K562 (cell line): ENCODE measurements around the gene RAE1. TPM values are rescaled to one million over a fixed set of nuclear protein-coding genes. Genes with fewer than 3 reads are reported as not detected.

ENCODE experiments used
- ATF7 ChIP-seq: fragments of 450-650 bp; IDR thresholded peaks from 2 replicates; pipeline ENCODE4 v1.7.1; 2014; ENCODE audit warnings: mild to moderate bottlenecking, moderate library complexity
- BDP1 ChIP-seq: IDR thresholded peaks from 3 replicates; pipeline ENCODE4 v1.6.1; 2011; ENCODE audit not compliant: insufficient read length, insufficient read depth
- CBX5 ChIP-seq: IDR thresholded peaks from 2 replicates; pipeline ENCODE4 v1.6.1; 2014; ENCODE audit warnings: low read depth, borderline replicate concordance
- CHAMP1 ChIP-seq: fragments of 450-650 bp; IDR thresholded peaks from 2 replicates; pipeline ENCODE4 v1.6.1; 2016; ENCODE audit warnings: mild to moderate bottlenecking
- CREB3L1 ChIP-seq: fragments of 450-650 bp; IDR thresholded peaks from 2 replicates; pipeline ENCODE4 v1.6.1; 2014; ENCODE audit warnings: low read depth, mild to moderate bottlenecking, moderate library complexity, borderline replicate concordance
- CREM ChIP-seq: IDR thresholded peaks from 2 replicates; pipeline ENCODE4 v1.6.1; 2014; ENCODE audit warnings: antibody characterized with exemption, low read depth
- CXXC5 ChIP-seq: fragments of 250-450 bp; sonication (Bioruptor Pico); IDR thresholded peaks from 2 replicates; pipeline ENCODE4 v1.8.0; 2022; ENCODE audit warnings: inconsistent platforms, mild to moderate bottlenecking, moderate library complexity
- GTF2A2 ChIP-seq: IDR thresholded peaks from 2 replicates; pipeline ENCODE4 v1.6.1; 2016; ENCODE audit warnings: mild to moderate bottlenecking, missing genetic modification characterization, missing compliant biosample characterization
- HLTF ChIP-seq: fragments of 450-650 bp; IDR thresholded peaks from 2 replicates; pipeline ENCODE4 v1.6.1; 2016
- MAZ ChIP-seq, 2 experiments: fragments of 450-650 bp in 1 of 2; sonication (generic) in 1 of 2; formaldehyde crosslinking; IDR thresholded peaks in 1 of 2; conservative IDR thresholded peaks in 1 of 2; 2 replicates each; pipeline versions ENCODE4 v1.4.0 to v1.5.0; 2020; ENCODE audit warnings: mild to moderate bottlenecking in 1 of 2, missing genetic modification reagents in 1 of 2
- NRF1 ChIP-seq, 2 experiments: fragments of 450-650 bp; IDR thresholded peaks in 1 of 2; conservative IDR thresholded peaks in 1 of 2; 2 replicates each; pipeline ENCODE4 v1.6.1; 2014; ENCODE audit warnings: mild to moderate bottlenecking in 2 of 2
- SAFB ChIP-seq: fragments of 200-400 bp; formaldehyde crosslinking; IDR thresholded peaks from 2 replicates; pipeline ENCODE4 v1.6.1; 2017; ENCODE audit warnings: low read depth, low read length, borderline replicate concordance
- SUPT5H ChIP-seq: fragments of 450-650 bp; IDR thresholded peaks from 2 replicates; pipeline ENCODE4 v1.6.1; 2016
- TARDBP ChIP-seq: fragments of 450-650 bp; IDR thresholded peaks from 2 replicates; pipeline ENCODE4 v1.6.1; 2016
- ZSCAN32 ChIP-seq: fragments of 450-650 bp; formaldehyde crosslinking; IDR thresholded peaks from 2 replicates; pipeline ENCODE4 v1.4.0; 2020; ENCODE audit warnings: mild to moderate bottlenecking, moderate library complexity
- polyA plus RNA-seq, 8 experiments: library from polyadenylated mRNA; depleted of rRNA in 4 of 8; stranded (reverse) in 5 of 8; unstranded in 3 of 8; fragments of >200 nt; fragmentation: Nextera tagmentation in 2 of 8; fragmentation: Illumina TruSeq in 1 of 8; extraction: Ambion mirVana in 2 of 8; extraction: Trizol in 1 of 8; gene quantifications; 2 replicates each; pipeline versions ENCODE4 v1.2.1 to v1.2.3, GENCODE V29; 2011 to 2014; ENCODE audit warnings: inconsistent platforms in 1 of 8, missing spikeins in 1 of 8
- total RNA-seq, 7 experiments: library from RNA; depleted of rRNA in 6 of 7; stranded (reverse); fragments of >200 nt in 6 of 7; fragmentation: Illumina TruSeq in 2 of 7; extraction: Trizol in 2 of 7; gene quantifications; 2 replicates each; pipeline versions ENCODE4 v1.2.1 to v1.2.3, GENCODE V29; 2011 to 2021; ENCODE audit warnings: low replicate concordance in 1 of 7

The RAE1 gene
- total and polyA plus RNA-seq, 9 of the 15 experiments (the other 6 are each of a cell fraction or from before 2014, with no cell fraction given), result 33.7 to 248 (median 77.7) TPM

GRCh38 chr20:57329608-57330221 is 21.3 kb upstream of the RAE1 start, which contains the start of gene SPO11 (continued):
- TF ChIP-seq CHAMP1 (no peak), BDP1 (no peak), CREM (0 out of 2 replicates have a peak, but pooled peaks have one; percentile 11), GTF2A2 (tag) (no peak), MAZ (CRISPR knock-in tag; conservative IDR thresholded peaks at IDR 0.05 in 1 of 2, IDR thresholded peaks at IDR 0.05 in 1 of 2) (peak in 1 of 2 experiments; percentile 27; a peak in 1 of 4 replicates), CREB3L1 (peak; percentile 53; the same call in 1 of the 2 replicates), SAFB (0 out of 2 replicates have a peak, but pooled peaks have one; percentile 19), SUPT5H (no peak), ATF7 (peak; percentile 37; the same call in 1 of the 2 replicates), TARDBP (no peak), CXXC5 (CRISPR knock-in tag) (peak; percentile 84), HLTF (no peak), CBX5 (no peak), NRF1 (conservative IDR thresholded peaks at IDR 0.05 in 1 of 2, IDR thresholded peaks at IDR 0.05 in 1 of 2) (peak; percentile 91 to 93), ZSCAN32 (no peak)
- TF ChIP-seq, all 486 proteins: peak for 41
